SK-N-MC (cell line): ENCODE results near the gene RNF166.

ENCODE experiments used
- EZH2 ChIP-seq: fragments of 200-600 bp; sonication (generic); IDR thresholded peaks from one replicate; pipeline ENCODE4 v1.6.1; 2017; ENCODE audit warnings: antibody characterized with exemption
- POLR2AphosphoS5 ChIP-seq: IDR thresholded peaks from 2 replicates; pipeline ENCODE4 v1.6.1; 2012; ENCODE audit warnings: mild to moderate bottlenecking, low read depth, low read length, borderline replicate concordance

- TF ChIP-seq EZH2 (no peak), POLR2AphosphoS5 (no peak)
These were observed 24.3 kb downstream of the RNF166 start for GRCh38 chr16:88681709-88682451.
